ENCODE data around the gene PAXX. TPM values are rescaled to one million over a fixed set of nuclear protein-coding genes. Genes with fewer than 3 reads are reported as not detected.
"Not testable (repeated sequence)": the region's sequence is repeated elsewhere in the genome, so short reads cannot be mapped to it uniquely, and the experiment has no call there.

PAXX gene
- total RNA-seq, 3 donors from 2014 or later (not counting 1 experiment from before 2014, with no cell fraction given), result 161 to 188 (median 161) TPM

DNA sequence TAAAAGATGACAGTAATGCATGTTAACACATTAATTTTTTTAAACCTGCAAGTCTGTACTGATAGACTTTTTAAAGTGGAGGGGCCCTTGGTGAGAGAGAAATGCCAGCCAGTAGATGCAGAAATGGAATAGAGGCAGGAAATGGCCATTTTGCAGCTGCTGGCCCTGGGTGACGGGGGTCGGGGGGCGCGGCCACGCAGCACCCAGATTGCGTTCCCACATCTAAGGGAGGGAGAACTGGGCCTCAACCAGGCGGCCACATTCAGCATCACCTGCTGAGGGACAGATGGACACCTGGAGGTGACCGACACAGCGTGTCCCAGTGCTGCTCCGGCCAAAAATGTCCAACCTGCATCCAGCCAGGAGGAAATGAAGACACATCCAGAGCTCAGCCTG lies 10.4 kb downstream of the PAXX start:
- H3K36me3 ChIP-seq (ENCODE audit: control insufficient read depth, insufficient read depth, low read length), result peaks cover under 1% of the 10 kb centered on the region
- H3K9me3 ChIP-seq (ENCODE audit: control insufficient read depth, insufficient read depth, low read length), result no peaks in the 10 kb centered on the region
- no peaks in the 10 kb centered on the region for H3K27me3 ChIP-seq (ENCODE audit: control insufficient read depth, insufficient read depth, low read length)
- Mint-ChIP-seq H3K36me3 (no peaks in the 10 kb centered on the region), H3K27me3 (ENCODE audit: low read depth in 2 of 2) (no peaks in the 10 kb centered on the region), H3K4me3 (no peak overlapping the region), H3K27ac (no peak overlapping the region), H3K9me3 (no peaks in the 10 kb centered on the region), H3K4me1 (peaks cover 36 to 49% of the 10 kb centered on the region in 2 donors)
- no peak for ATAC-seq
- TF ChIP-seq, protein P1, sequence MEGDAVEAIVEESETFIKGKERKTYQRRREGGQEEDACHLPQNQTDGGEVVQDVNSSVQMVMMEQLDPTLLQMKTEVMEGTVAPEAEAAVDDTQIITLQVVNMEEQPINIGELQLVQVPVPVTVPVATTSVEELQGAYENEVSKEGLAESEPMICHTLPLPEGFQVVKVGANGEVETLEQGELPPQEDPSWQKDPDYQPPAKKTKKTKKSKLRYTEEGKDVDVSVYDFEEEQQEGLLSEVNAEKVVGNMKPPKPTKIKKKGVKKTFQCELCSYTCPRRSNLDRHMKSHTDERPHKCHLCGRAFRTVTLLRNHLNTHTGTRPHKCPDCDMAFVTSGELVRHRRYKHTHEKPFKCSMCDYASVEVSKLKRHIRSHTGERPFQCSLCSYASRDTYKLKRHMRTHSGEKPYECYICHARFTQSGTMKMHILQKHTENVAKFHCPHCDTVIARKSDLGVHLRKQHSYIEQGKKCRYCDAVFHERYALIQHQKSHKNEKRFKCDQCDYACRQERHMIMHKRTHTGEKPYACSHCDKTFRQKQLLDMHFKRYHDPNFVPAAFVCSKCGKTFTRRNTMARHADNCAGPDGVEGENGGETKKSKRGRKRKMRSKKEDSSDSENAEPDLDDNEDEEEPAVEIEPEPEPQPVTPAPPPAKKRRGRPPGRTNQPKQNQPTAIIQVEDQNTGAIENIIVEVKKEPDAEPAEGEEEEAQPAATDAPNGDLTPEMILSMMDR (IDR thresholded peaks at IDR 0.05), result no peak
- no peak overlapping the region for H3K27ac ChIP-seq (ENCODE audit: low read length)
- H3K4me1 ChIP-seq (ENCODE audit: control insufficient read depth, insufficient read depth, low read length), result peaks cover 69% of the 10 kb centered on the region
- no peak for DNase-seq
- 89% methylated on average over 10 of the region's 10 CpGs for WGBS (ENCODE audit: insufficient coverage)
- H3K4me3 ChIP-seq (ENCODE audit: low read length), result no peak overlapping the region
- intact Hi-C loops (cut with micrococcal nuclease), result no loop called here

DNA sequence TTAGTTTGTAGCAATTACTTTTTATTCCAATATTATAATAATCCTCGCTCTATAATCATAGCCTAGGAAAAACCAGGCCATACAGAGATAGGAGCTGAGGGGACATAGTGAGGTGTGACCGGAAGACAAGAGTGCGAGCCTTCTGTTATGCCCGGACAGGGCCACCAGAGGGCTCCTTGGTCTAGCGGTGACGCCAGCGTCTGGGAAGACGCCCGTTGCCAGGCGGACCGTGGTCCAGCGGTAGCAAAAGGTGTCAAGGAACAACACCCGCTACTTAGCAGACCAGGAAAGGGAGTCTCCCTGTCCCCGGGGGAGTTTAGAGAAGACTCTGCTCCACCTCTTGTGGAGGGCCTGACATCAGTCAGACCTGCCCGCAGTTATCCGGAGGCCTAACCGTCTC lies 12.1 kb downstream of the PAXX start:
- H3K27me3 ChIP-seq (ENCODE audit: control insufficient read depth, insufficient read depth, low read length); H3K4me3 Mint-ChIP-seq; H3K4me3 ChIP-seq (ENCODE audit: low read length); DNase-seq; intact Hi-C loops (cut with micrococcal nuclease); H3K36me3 ChIP-seq (ENCODE audit: control insufficient read depth, insufficient read depth, low read length); H3K9me3 ChIP-seq (ENCODE audit: control insufficient read depth, insufficient read depth, low read length); H3K9me3 Mint-ChIP-seq; H3K27ac ChIP-seq (ENCODE audit: low read length); H3K36me3 Mint-ChIP-seq; ATAC-seq; H3K27me3 Mint-ChIP-seq (ENCODE audit: low read depth in 2 of 2): not testable (repeated sequence)
- 36% methylated on average over 16 of the region's 17 CpGs for WGBS (ENCODE audit: insufficient coverage)
- H3K4me1 ChIP-seq (ENCODE audit: control insufficient read depth, insufficient read depth, low read length), result peaks cover 52% of the 10 kb centered on the region
- H3K27ac Mint-ChIP-seq, result peak overlapping the region in 1 of 2 donors; percentile 37
- TF ChIP-seq, protein P1 (IDR thresholded peaks at IDR 0.05), result peak; percentile 66
- peaks cover 23 to 34% of the 10 kb centered on the region in 2 donors for H3K4me1 Mint-ChIP-seq

DNA sequence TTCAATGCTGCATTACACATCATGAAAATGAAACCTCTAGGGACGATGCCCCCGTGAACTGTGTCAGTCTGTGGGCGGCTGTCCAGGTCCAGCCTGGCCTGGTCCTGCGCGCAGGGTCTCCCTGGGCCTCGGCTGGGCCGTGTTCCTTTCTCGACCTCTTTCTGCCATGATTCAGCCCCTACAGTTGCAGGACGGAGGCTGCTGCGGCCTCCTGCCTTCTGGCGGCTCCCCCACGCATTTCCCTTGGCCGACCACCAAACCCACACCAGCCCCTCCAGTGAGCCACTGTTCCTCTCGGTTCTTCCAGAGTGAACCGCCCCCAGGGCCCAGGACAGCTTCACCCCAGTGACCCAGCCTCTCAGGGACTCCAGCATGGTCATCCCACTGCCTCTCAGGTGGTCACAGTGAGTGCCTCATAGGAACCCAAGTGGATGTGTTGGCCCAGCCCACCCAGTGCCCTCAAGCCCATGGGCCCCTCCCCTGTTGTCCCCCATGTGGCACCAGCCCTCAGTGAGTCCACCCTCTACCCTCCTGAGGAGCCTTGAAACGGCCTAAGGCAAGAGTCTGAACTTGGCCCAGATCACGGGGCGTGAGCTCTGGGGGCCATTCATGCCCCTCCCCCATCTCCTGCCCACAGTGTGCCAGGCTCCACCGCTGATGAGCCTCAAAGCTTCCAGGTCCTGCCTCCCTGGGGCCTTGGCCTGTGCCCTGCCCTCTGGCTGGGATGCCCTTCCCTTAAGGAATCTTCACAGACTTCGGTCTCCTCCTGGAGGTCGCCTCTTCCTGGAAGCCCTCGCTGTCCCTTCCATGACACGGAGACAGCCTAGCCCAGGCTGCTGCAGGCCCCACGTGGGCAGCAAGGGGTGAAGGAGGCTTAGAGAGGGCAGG lies 14.1 kb downstream of the PAXX start:
- no peaks in the 10 kb centered on the region for H3K36me3 Mint-ChIP-seq
- Histone ChIP-seq H3K27ac (ENCODE audit: low read length) (no peak overlapping the region), H3K36me3 (ENCODE audit: control insufficient read depth, insufficient read depth, low read length) (peaks cover 18% of the 10 kb centered on the region), H3K9me3 (ENCODE audit: control insufficient read depth, insufficient read depth, low read length) (no peaks in the 10 kb centered on the region), H3K27me3 (ENCODE audit: control insufficient read depth, insufficient read depth, low read length) (no peaks in the 10 kb centered on the region), H3K4me3 (ENCODE audit: low read length) (no peak overlapping the region), H3K4me1 (ENCODE audit: control insufficient read depth, insufficient read depth, low read length) (peaks cover 32% of the 10 kb centered on the region)
- peak; percentile 39 to 50 (median 44) for ATAC-seq
- H3K9me3 Mint-ChIP-seq, result no peaks in the 10 kb centered on the region
- TF ChIP-seq, protein P1 (IDR thresholded peaks at IDR 0.05), result no peak
- intact Hi-C loops (cut with micrococcal nuclease), result no loop called here
- no peak for DNase-seq
- H3K4me3 Mint-ChIP-seq, result no peak overlapping the region
- peaks cover 15 to 20% of the 10 kb centered on the region in 2 donors for H3K4me1 Mint-ChIP-seq
- WGBS (ENCODE audit: insufficient coverage), result 40% methylated on average over 24 of the region's 24 CpGs
- no peaks in the 10 kb centered on the region for H3K27me3 Mint-ChIP-seq (ENCODE audit: low read depth in 2 of 2)
- peak overlapping the region; percentile 29 to 45 for H3K27ac Mint-ChIP-seq

Data from natural killer cell (primary cell).